Mucosa of stomach (tissue), 1 donor: ENCODE data around the gene GABBR1.

Experiments
- H3K27me3 ChIP-seq: one replicate; pipeline ENCODE4 v1.7.0; 2013; ENCODE audit warnings: mild to moderate bottlenecking, low read length; ENCODE audit not compliant: control insufficient read depth, insufficient read depth
- H3K36me3 ChIP-seq: one replicate; pipeline ENCODE4 v1.7.0; 2013; ENCODE audit warnings: low read length; ENCODE audit not compliant: control insufficient read depth, insufficient read depth
- H3K4me1 ChIP-seq: one replicate; pipeline ENCODE4 v1.7.0; 2013; ENCODE audit warnings: mild to moderate bottlenecking, low read length; ENCODE audit not compliant: control insufficient read depth, insufficient read depth
- H3K4me3 ChIP-seq: one replicate; pipeline ENCODE4 v1.7.0; 2013; ENCODE audit warnings: low read length
- H3K9ac ChIP-seq: one replicate; pipeline ENCODE4 v1.7.0; 2013; ENCODE audit warnings: mild to moderate bottlenecking, low read length, moderate library complexity
- H3K9me3 ChIP-seq: one replicate; pipeline ENCODE4 v1.7.0; 2013; ENCODE audit warnings: mild to moderate bottlenecking, low read length, moderate library complexity; ENCODE audit not compliant: control insufficient read depth
- donor health status: Pancreatic carcinoma.

Gene GABBR1

GRCh38 chr6:29577544-29577943 lies 55.4 kb downstream of the GABBR1 start:
- H3K9me3 ChIP-seq = no peaks in the 10 kb centered on the region
- H3K9ac ChIP-seq = no peak overlapping the region
- no peaks in the 10 kb centered on the region for H3K4me1 ChIP-seq
- H3K27me3 ChIP-seq = no peaks in the 10 kb centered on the region
- no peak overlapping the region for H3K4me3 ChIP-seq
- no peaks in the 10 kb centered on the region for H3K36me3 ChIP-seq

GRCh38 chr6:29576056-29576455 lies 56.9 kb downstream of the GABBR1 start:
- H3K9ac ChIP-seq = no peak overlapping the region
- H3K9me3 ChIP-seq = no peaks in the 10 kb centered on the region
- no peaks in the 10 kb centered on the region for H3K36me3 ChIP-seq
- H3K27me3 ChIP-seq = no peaks in the 10 kb centered on the region
- H3K4me3 ChIP-seq = no peak overlapping the region
- no peaks in the 10 kb centered on the region for H3K4me1 ChIP-seq

GRCh38 chr6:29567991-29568390 lies 65.0 kb downstream of the GABBR1 start:
- H3K4me3 ChIP-seq = no peak overlapping the region
- no peaks in the 10 kb centered on the region for H3K4me1 ChIP-seq
- H3K27me3 ChIP-seq = no peaks in the 10 kb centered on the region
- H3K36me3 ChIP-seq = no peaks in the 10 kb centered on the region
- no peaks in the 10 kb centered on the region for H3K9me3 ChIP-seq
- H3K9ac ChIP-seq = no peak overlapping the region

GRCh38 chr6:29567541-29567940 lies 65.4 kb downstream of the GABBR1 start:
- H3K9ac ChIP-seq = no peak overlapping the region
- no peak overlapping the region for H3K4me3 ChIP-seq
- no peaks in the 10 kb centered on the region for H3K27me3 ChIP-seq
- H3K36me3 ChIP-seq = no peaks in the 10 kb centered on the region
- no peaks in the 10 kb centered on the region for H3K4me1 ChIP-seq
- H3K9me3 ChIP-seq = no peaks in the 10 kb centered on the region

- H3K9me3 ChIP-seq = no peaks in the 10 kb centered on the region
- H3K4me3 ChIP-seq = no peak overlapping the region
- H3K27me3 ChIP-seq = no peaks in the 10 kb centered on the region
- H3K4me1 ChIP-seq = no peaks in the 10 kb centered on the region
- no peak overlapping the region for H3K9ac ChIP-seq
- H3K36me3 ChIP-seq = no peaks in the 10 kb centered on the region
These were observed 66.1 kb downstream of the GABBR1 start for GRCh38 chr6:29566856-29567255.

- Histone ChIP-seq H3K4me1 (no peaks in the 10 kb centered on the region), H3K9ac (no peak overlapping the region), H3K4me3 (no peak overlapping the region), H3K27me3 (no peaks in the 10 kb centered on the region), H3K9me3 (no peaks in the 10 kb centered on the region), H3K36me3 (no peaks in the 10 kb centered on the region)
These were observed 68.1 kb downstream of the GABBR1 start for GRCh38 chr6:29564875-29565274.

GRCh38 chr6:29563435-29563965 lies 69.5 kb downstream of the GABBR1 start:
- no peaks in the 10 kb centered on the region for H3K9me3 ChIP-seq
- H3K9ac ChIP-seq = no peak overlapping the region
- H3K4me1 ChIP-seq = no peaks in the 10 kb centered on the region
- H3K36me3 ChIP-seq = no peaks in the 10 kb centered on the region
- no peaks in the 10 kb centered on the region for H3K27me3 ChIP-seq
- no peak overlapping the region for H3K4me3 ChIP-seq

GRCh38 chr6:29561606-29562181 lies 71.3 kb downstream of the GABBR1 start:
- H3K9ac ChIP-seq = no peak overlapping the region
- no peaks in the 10 kb centered on the region for H3K27me3 ChIP-seq
- H3K4me1 ChIP-seq = no peaks in the 10 kb centered on the region
- H3K4me3 ChIP-seq = no peak overlapping the region
- H3K36me3 ChIP-seq = no peaks in the 10 kb centered on the region
- H3K9me3 ChIP-seq = no peaks in the 10 kb centered on the region

GRCh38 chr6:29561091-29561490 lies 71.9 kb downstream of the GABBR1 start:
- no peaks in the 10 kb centered on the region for H3K36me3 ChIP-seq
- no peaks in the 10 kb centered on the region for H3K27me3 ChIP-seq
- H3K4me3 ChIP-seq = no peak overlapping the region
- H3K9ac ChIP-seq = no peak overlapping the region
- H3K9me3 ChIP-seq = no peaks in the 10 kb centered on the region
- H3K4me1 ChIP-seq = no peaks in the 10 kb centered on the region

- no peaks in the 10 kb centered on the region for H3K36me3 ChIP-seq
- H3K9ac ChIP-seq = no peak within 1 kb of the TSS
- peaks cover 7% of the 10 kb centered on the region for H3K27me3 ChIP-seq
- no peaks in the 10 kb centered on the region for H3K9me3 ChIP-seq
- no peak within 1 kb of the TSS for H3K4me3 ChIP-seq
- no peaks in the 10 kb centered on the region for H3K4me1 ChIP-seq
These were observed 73.3 kb downstream of the GABBR1 start, which contains the start of gene UBD for GRCh38 chr6:29559524-29560287. UBD (minus strand) TSS chr6:29559732; CDS start chr6:29559701, 31 bp downstream.

GRCh38 chr6:29558439-29559079 lies 74.4 kb downstream of the GABBR1 start:
- H3K27me3 ChIP-seq = peaks cover 16% of the 10 kb centered on the region
- H3K36me3 ChIP-seq = no peaks in the 10 kb centered on the region
- no peak overlapping the region for H3K9ac ChIP-seq
- no peaks in the 10 kb centered on the region for H3K9me3 ChIP-seq
- H3K4me1 ChIP-seq = peaks cover 5% of the 10 kb centered on the region
- H3K4me3 ChIP-seq = no peak overlapping the region

- H3K9me3 ChIP-seq = no peaks in the 10 kb centered on the region
- H3K9ac ChIP-seq = no peak overlapping the region
- no peaks in the 10 kb centered on the region for H3K36me3 ChIP-seq
- H3K4me1 ChIP-seq = peaks cover 12% of the 10 kb centered on the region
- H3K27me3 ChIP-seq = peaks cover 24% of the 10 kb centered on the region
- no peak overlapping the region for H3K4me3 ChIP-seq
These were observed 75.7 kb downstream of the GABBR1 start for GRCh38 chr6:29557320-29557719.
